ENCODE data around the gene EXTL1. TPM values are rescaled to one million over a fixed set of nuclear protein-coding genes. Genes with fewer than 3 reads are reported as not detected.

The EXTL1 gene
- polyA plus RNA-seq, 1 donor, result 0.82 TPM

GRCh38 chr1:25997828-25998761, 23.5 kb upstream of the EXTL1 start, which contains the start of gene PAFAH2:
Gene PAFAH2, minus strand, starts transcription at chr1:25998063. Its CDS starts 7,247 bp downstream, at chr1:25990816.
- no peaks in the 10 kb centered on the region for H3K27me3 ChIP-seq (ENCODE audit: control insufficient read depth, insufficient read depth, low read length)
- no CpG with 5 or more reads among the region's 47 CpGs for WGBS (ENCODE audit: insufficient coverage, low lambda C conversion rate)

DNA sequence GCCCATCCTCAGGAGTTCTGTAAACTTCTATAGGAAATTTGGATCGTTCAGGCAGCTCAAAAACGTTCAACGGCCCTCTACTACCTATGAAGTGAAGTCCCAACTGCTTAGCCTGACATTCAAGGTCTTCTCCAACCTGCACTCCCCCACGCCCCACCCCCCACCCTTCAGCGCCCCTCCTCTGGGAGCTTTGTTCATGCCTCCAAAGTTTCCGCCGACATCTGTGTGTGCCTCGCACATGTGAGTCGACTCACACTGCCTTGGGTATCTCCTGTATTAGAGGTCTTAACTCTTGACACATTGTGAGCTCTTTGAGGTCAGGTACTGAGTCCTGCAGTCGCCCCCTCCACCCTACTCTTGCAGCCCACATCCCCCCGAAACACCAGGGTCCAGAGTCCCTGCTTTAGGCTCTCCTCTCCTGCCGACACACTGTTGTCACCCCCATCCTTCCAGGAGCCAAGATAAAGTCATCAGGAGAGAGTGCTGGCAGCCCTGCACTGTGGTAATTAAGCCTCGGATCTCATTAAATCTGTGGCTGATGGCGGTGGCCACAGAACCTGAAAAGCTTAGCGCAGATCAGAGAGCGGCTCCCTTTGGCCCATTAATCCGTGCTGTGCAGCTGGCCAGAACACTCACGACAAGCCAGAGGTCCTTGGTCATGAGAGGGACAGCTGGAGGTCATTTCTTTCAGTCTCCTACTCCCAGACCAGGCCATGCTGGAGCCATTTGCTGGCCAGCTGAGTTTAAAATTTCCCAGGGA, 22.4 kb upstream of the EXTL1 start:
- H3K27me3 ChIP-seq (ENCODE audit: control insufficient read depth, insufficient read depth, low read length), result no peaks in the 10 kb centered on the region
- no peaks in the 10 kb centered on the region for H3K9me3 ChIP-seq (ENCODE audit: control insufficient read depth, low read depth, low read length)
- no peak for DNase-seq
- no peak overlapping the region for H3K4me3 ChIP-seq (ENCODE audit: low read length)
- H3K4me1 ChIP-seq (ENCODE audit: control insufficient read depth, insufficient read depth, low read length), result peaks cover 18% of the 10 kb centered on the region
- no peaks in the 10 kb centered on the region for H3K36me3 ChIP-seq (ENCODE audit: control insufficient read depth, insufficient read depth, low read length)
- no CpG with 5 or more reads among the region's 18 CpGs for WGBS (ENCODE audit: insufficient coverage, low lambda C conversion rate)
- no peak overlapping the region for H3K27ac ChIP-seq (ENCODE audit: low read length)

More at GRCh38 chr1:25997828-25998761, 23.5 kb upstream of the EXTL1 start, which contains the start of gene PAFAH2:
- peaks cover 28% of the 10 kb centered on the region for H3K4me1 ChIP-seq (ENCODE audit: control insufficient read depth, insufficient read depth, low read length)
- peak within 1 kb of the TSS; percentile 93 for H3K27ac ChIP-seq (ENCODE audit: low read length)
- no peaks in the 10 kb centered on the region for H3K9me3 ChIP-seq (ENCODE audit: control insufficient read depth, low read depth, low read length)
- no peaks in the 10 kb centered on the region for H3K36me3 ChIP-seq (ENCODE audit: control insufficient read depth, insufficient read depth, low read length)
- DNase-seq, result peak; percentile 99 to 100
- H3K4me3 ChIP-seq (ENCODE audit: low read length), result peak within 1 kb of the TSS; percentile 67

DNA sequence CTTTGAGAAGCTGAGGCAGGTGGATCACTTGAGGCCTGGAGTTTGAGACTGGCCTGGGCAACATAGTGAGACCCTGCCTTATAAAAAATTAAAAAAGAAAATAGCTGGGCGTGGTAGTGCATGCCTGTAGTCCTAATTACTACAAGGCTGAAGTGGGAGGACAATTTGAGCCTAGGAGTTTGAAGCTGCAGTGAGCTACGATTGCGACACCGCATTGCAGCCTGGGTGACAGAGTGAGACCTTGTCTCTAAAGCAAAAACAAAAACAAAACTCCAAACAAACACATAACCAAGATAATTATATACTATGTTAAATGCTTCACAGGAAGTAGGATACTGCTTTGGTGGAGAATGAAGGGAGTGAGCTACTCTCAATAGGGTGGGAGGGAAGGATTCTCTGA, 18.3 kb upstream of the EXTL1 start:
- H3K27me3 ChIP-seq (ENCODE audit: control insufficient read depth, insufficient read depth, low read length), result no peaks in the 10 kb centered on the region
- DNase-seq, result no peak
- no peak overlapping the region for H3K4me3 ChIP-seq (ENCODE audit: low read length)
- no peaks in the 10 kb centered on the region for H3K9me3 ChIP-seq (ENCODE audit: control insufficient read depth, low read depth, low read length)
- 80% methylated on average over 2 of the region's 4 CpGs for WGBS (ENCODE audit: insufficient coverage, low lambda C conversion rate)
- peaks cover 4% of the 10 kb centered on the region for H3K4me1 ChIP-seq (ENCODE audit: control insufficient read depth, insufficient read depth, low read length)
- no peaks in the 10 kb centered on the region for H3K36me3 ChIP-seq (ENCODE audit: control insufficient read depth, insufficient read depth, low read length)
- H3K27ac ChIP-seq (ENCODE audit: low read length), result no peak overlapping the region

DNA sequence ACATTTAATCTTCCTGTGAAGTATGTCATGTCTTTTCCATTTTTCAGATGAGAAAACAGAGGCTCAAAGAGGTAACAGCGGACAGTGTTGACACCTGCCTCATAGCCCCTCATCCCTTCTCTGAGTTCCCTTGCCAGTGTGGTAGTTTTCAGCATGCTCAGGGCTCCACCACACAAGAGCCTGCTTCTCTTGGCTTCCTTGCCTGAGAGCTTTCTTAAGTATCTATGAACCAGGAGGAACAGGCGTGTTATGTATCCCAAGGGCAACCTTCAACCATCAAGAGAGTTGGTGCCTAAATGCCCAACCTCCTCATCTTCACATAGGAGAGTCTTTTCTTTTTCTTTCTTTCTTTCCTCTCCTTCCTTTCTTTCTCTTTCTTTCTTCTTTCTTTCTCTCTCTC, 17.8 kb upstream of the EXTL1 start:
- Histone ChIP-seq H3K4me3 (ENCODE audit: low read length) (no peak overlapping the region), H3K27me3 (ENCODE audit: control insufficient read depth, insufficient read depth, low read length) (no peaks in the 10 kb centered on the region), H3K36me3 (ENCODE audit: control insufficient read depth, insufficient read depth, low read length) (no peaks in the 10 kb centered on the region), H3K9me3 (ENCODE audit: control insufficient read depth, low read depth, low read length) (no peaks in the 10 kb centered on the region), H3K4me1 (ENCODE audit: control insufficient read depth, insufficient read depth, low read length) (peaks cover under 1% of the 10 kb centered on the region), H3K27ac (ENCODE audit: low read length) (no peak overlapping the region)
- WGBS (ENCODE audit: insufficient coverage, low lambda C conversion rate), result no CpG with 5 or more reads among the region's 2 CpGs
- no peak for DNase-seq

GRCh38 chr1:26005434-26006105, 16.0 kb upstream of the EXTL1 start:
- Histone ChIP-seq H3K36me3 (ENCODE audit: control insufficient read depth, insufficient read depth, low read length) (no peaks in the 10 kb centered on the region), H3K9me3 (ENCODE audit: control insufficient read depth, low read depth, low read length) (no peaks in the 10 kb centered on the region), H3K4me3 (ENCODE audit: low read length) (no peak overlapping the region), H3K27ac (ENCODE audit: low read length) (no peak overlapping the region), H3K4me1 (ENCODE audit: control insufficient read depth, insufficient read depth, low read length) (no peaks in the 10 kb centered on the region), H3K27me3 (ENCODE audit: control insufficient read depth, insufficient read depth, low read length) (no peaks in the 10 kb centered on the region)
- no CpG with 5 or more reads among the region's 4 CpGs for WGBS (ENCODE audit: insufficient coverage, low lambda C conversion rate)
- DNase-seq, result no peak

DNA sequence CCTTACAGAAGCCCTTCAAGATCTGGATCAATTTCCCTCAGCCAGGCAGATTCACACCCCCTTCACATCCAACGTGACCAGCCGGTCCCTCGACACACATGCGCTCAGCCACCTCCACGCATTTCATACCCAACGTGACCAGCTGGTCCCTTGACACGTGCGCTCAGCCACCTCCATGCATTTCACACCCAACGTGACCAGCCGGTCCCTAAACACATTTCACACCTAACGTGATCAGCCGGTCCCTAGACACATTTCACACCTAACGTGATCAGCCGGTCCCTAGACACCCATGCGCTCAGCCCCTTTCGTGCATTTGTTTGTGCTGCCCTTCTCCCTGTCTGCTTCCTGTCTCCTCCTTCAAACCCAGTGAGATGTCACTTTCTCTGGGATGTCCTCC, 14.9 kb upstream of the EXTL1 start:
- no CpG with 5 or more reads among the region's 16 CpGs for WGBS (ENCODE audit: insufficient coverage, low lambda C conversion rate)
- Histone ChIP-seq H3K36me3 (ENCODE audit: control insufficient read depth, insufficient read depth, low read length) (no peaks in the 10 kb centered on the region), H3K4me1 (ENCODE audit: control insufficient read depth, insufficient read depth, low read length) (no peaks in the 10 kb centered on the region), H3K27me3 (ENCODE audit: control insufficient read depth, insufficient read depth, low read length) (no peaks in the 10 kb centered on the region), H3K27ac (ENCODE audit: low read length) (no peak overlapping the region), H3K9me3 (ENCODE audit: control insufficient read depth, low read depth, low read length) (no peaks in the 10 kb centered on the region), H3K4me3 (ENCODE audit: low read length) (no peak overlapping the region)
- DNase-seq, result no peak

- Histone ChIP-seq H3K4me3 (ENCODE audit: low read length) (no peak overlapping the region), H3K4me1 (ENCODE audit: control insufficient read depth, insufficient read depth, low read length) (peaks cover 9% of the 10 kb centered on the region), H3K27me3 (ENCODE audit: control insufficient read depth, insufficient read depth, low read length) (no peaks in the 10 kb centered on the region), H3K27ac (ENCODE audit: low read length) (no peak overlapping the region), H3K36me3 (ENCODE audit: control insufficient read depth, insufficient read depth, low read length) (no peaks in the 10 kb centered on the region), H3K9me3 (ENCODE audit: control insufficient read depth, low read depth, low read length) (no peaks in the 10 kb centered on the region)
- WGBS (ENCODE audit: insufficient coverage, low lambda C conversion rate), result no CpG with 5 or more reads among the region's 6 CpGs
- DNase-seq, result no peak
These were observed 11.7 kb upstream of the EXTL1 start for GRCh38 chr1:26009796-26010447.

DNA sequence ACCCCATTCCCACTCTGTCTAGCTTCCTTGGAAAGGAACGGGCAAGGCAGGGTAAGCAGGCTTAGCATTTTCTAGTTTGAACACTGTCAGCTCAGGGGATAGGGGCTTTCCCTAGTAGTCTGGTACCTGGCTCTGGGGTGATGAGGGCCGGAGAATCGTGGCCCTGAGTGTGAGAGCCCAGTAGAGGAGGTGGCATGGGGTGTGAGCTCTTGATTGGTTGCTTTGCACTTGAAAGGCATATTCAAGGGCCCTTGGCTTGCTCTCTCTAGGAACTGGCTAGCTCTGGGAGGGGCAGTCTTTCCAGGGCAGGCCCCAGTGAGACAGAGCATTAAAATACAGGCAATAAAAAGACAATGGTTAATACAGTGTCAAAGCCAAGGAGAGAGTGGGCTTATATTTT, 10.8 kb upstream of the EXTL1 start:
- DNase-seq, result no peak
- H3K36me3 ChIP-seq (ENCODE audit: control insufficient read depth, insufficient read depth, low read length), result no peaks in the 10 kb centered on the region
- peaks cover 9% of the 10 kb centered on the region for H3K4me1 ChIP-seq (ENCODE audit: control insufficient read depth, insufficient read depth, low read length)
- no CpG with 5 or more reads among the region's 3 CpGs for WGBS (ENCODE audit: insufficient coverage, low lambda C conversion rate)
- no peak overlapping the region for H3K4me3 ChIP-seq (ENCODE audit: low read length)
- no peaks in the 10 kb centered on the region for H3K9me3 ChIP-seq (ENCODE audit: control insufficient read depth, low read depth, low read length)
- H3K27ac ChIP-seq (ENCODE audit: low read length), result no peak overlapping the region
- H3K27me3 ChIP-seq (ENCODE audit: control insufficient read depth, insufficient read depth, low read length), result no peaks in the 10 kb centered on the region

GRCh38 chr1:26012864-26013263, 8.7 kb upstream of the EXTL1 start:
- WGBS (ENCODE audit: insufficient coverage, low lambda C conversion rate), result no CpG with 5 or more reads among the region's 3 CpGs
- no peak overlapping the region for H3K4me3 ChIP-seq (ENCODE audit: low read length)
- no peaks in the 10 kb centered on the region for H3K9me3 ChIP-seq (ENCODE audit: control insufficient read depth, low read depth, low read length)
- H3K27me3 ChIP-seq (ENCODE audit: control insufficient read depth, insufficient read depth, low read length), result no peaks in the 10 kb centered on the region
- no peak for DNase-seq
- no peaks in the 10 kb centered on the region for H3K36me3 ChIP-seq (ENCODE audit: control insufficient read depth, insufficient read depth, low read length)
- peaks cover 9% of the 10 kb centered on the region for H3K4me1 ChIP-seq (ENCODE audit: control insufficient read depth, insufficient read depth, low read length)
- H3K27ac ChIP-seq (ENCODE audit: low read length), result no peak overlapping the region

DNA sequence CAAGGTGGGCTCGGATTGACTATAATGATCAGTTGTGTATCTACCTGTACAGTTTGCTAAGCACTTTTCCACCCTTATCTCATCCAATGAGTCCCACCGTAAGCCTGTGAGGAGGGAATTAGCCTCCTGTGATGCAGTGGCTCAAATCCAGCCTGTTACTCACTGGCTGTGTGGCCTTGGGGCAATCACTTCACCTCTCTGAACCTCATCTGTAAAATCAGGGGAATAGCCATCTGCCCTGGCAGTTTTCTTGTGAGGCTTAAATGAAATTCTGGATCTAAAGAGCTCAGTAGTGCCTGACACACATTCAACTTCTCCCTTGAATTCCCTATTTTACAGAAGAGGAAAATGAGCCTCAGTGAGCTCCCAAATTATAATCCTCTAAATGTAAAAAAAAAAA, 7.4 kb upstream of the EXTL1 start:
- no peak for DNase-seq
- Histone ChIP-seq H3K4me3 (ENCODE audit: low read length) (no peak overlapping the region), H3K4me1 (ENCODE audit: control insufficient read depth, insufficient read depth, low read length) (peaks cover 9% of the 10 kb centered on the region), H3K27ac (ENCODE audit: low read length) (no peak overlapping the region), H3K27me3 (ENCODE audit: control insufficient read depth, insufficient read depth, low read length) (no peaks in the 10 kb centered on the region), H3K9me3 (ENCODE audit: control insufficient read depth, low read depth, low read length) (no peaks in the 10 kb centered on the region), H3K36me3 (ENCODE audit: control insufficient read depth, insufficient read depth, low read length) (no peaks in the 10 kb centered on the region)
- WGBS (ENCODE audit: insufficient coverage, low lambda C conversion rate), result no CpG with 5 or more reads among the region's 2 CpGs

Measured in large intestine (tissue), 3 donors.